BE2C (cell line): ENCODE results near the gene YARS1.

ENCODE experiments used
- DNase-seq: peaks from one replicate; pipeline ENCODE4 v3.0.0-alpha.2; 2020
- H3K27me3 ChIP-seq: fragments of 250-450 bp; sonication (Bioruptor Pico); 2 replicates; pipeline ENCODE4 v1.5.1; 2020; ENCODE audit warnings: mild to moderate bottlenecking
- H3K36me3 ChIP-seq: fragments of 250-450 bp; sonication (Bioruptor Pico); 2 replicates; pipeline ENCODE4 v1.5.1; 2020; ENCODE audit warnings: mild to moderate bottlenecking
- H3K4me1 ChIP-seq: fragments of 250-450 bp; sonication (Bioruptor Pico); 2 replicates; pipeline ENCODE4 v1.5.1; 2020
- H3K4me3 ChIP-seq: 2 replicates; pipeline ENCODE4 v1.5.1; 2011; ENCODE audit warnings: low read depth, low read length
- H3K9me3 ChIP-seq: fragments of 250-450 bp; sonication (Bioruptor Pico); 2 replicates; pipeline ENCODE4 v1.5.1; 2020
- CTCF ChIP-seq: IDR thresholded peaks from 2 replicates; pipeline ENCODE4 v1.5.1; 2012; ENCODE audit warnings: mild to moderate bottlenecking, low read depth, low read length

YARS1 gene

GRCh38 chr1:32764826-32765569, 52.2 kb downstream of the YARS1 start:
- no peak for TF ChIP-seq CTCF
- H3K36me3 ChIP-seq: no peaks in the 10 kb centered on the region
- peak overlapping the region; percentile 55 for H3K4me3 ChIP-seq
- no peaks in the 10 kb centered on the region for H3K9me3 ChIP-seq
- peaks cover 16% of the 10 kb centered on the region for H3K4me1 ChIP-seq
- peak; percentile 87 for DNase-seq
- H3K27me3 ChIP-seq: no peaks in the 10 kb centered on the region

GRCh38 chr1:32763221-32763620, 53.9 kb downstream of the YARS1 start:
- DNase-seq: no peak
- Histone ChIP-seq H3K9me3 (no peaks in the 10 kb centered on the region), H3K36me3 (no peaks in the 10 kb centered on the region), H3K27me3 (no peaks in the 10 kb centered on the region), H3K4me1 (peaks cover 16% of the 10 kb centered on the region), H3K4me3 (no peak overlapping the region)
- TF ChIP-seq CTCF: no peak

- no peaks in the 10 kb centered on the region for H3K27me3 ChIP-seq
- H3K4me1 ChIP-seq: peaks cover 11% of the 10 kb centered on the region
- DNase-seq: no peak
- no peaks in the 10 kb centered on the region for H3K9me3 ChIP-seq
- no peak for TF ChIP-seq CTCF
- no peak overlapping the region for H3K4me3 ChIP-seq
- H3K36me3 ChIP-seq: no peaks in the 10 kb centered on the region
These were observed 55.2 kb downstream of the YARS1 start for GRCh38 chr1:32761936-32762335.

- peak; percentile 30 for DNase-seq
- peaks cover 6% of the 10 kb centered on the region for H3K4me1 ChIP-seq
- no peak overlapping the region for H3K4me3 ChIP-seq
- TF ChIP-seq CTCF: no peak
- no peaks in the 10 kb centered on the region for H3K36me3 ChIP-seq
- H3K27me3 ChIP-seq: no peaks in the 10 kb centered on the region
- H3K9me3 ChIP-seq: no peaks in the 10 kb centered on the region
These were observed 55.8 kb downstream of the YARS1 start for GRCh38 chr1:32761253-32761877.

GRCh38 chr1:32759997-32760623, 57.0 kb downstream of the YARS1 start:
- Histone ChIP-seq H3K9me3 (no peaks in the 10 kb centered on the region), H3K27me3 (no peaks in the 10 kb centered on the region), H3K36me3 (no peaks in the 10 kb centered on the region), H3K4me1 (peaks cover 5% of the 10 kb centered on the region), H3K4me3 (no peak overlapping the region)
- DNase-seq: no peak
- no peak for TF ChIP-seq CTCF

- no peak overlapping the region for H3K4me3 ChIP-seq
- no peak for DNase-seq
These were observed 57.6 kb downstream of the YARS1 start for GRCh38 chr1:32759521-32759981.

More at GRCh38 chr1:32759521-32759981, 57.6 kb downstream of the YARS1 start:
- no peak for TF ChIP-seq CTCF
- peaks cover 1% of the 10 kb centered on the region for H3K4me1 ChIP-seq
- no peaks in the 10 kb centered on the region for H3K9me3 ChIP-seq
- no peaks in the 10 kb centered on the region for H3K36me3 ChIP-seq
- no peaks in the 10 kb centered on the region for H3K27me3 ChIP-seq
